ENCODE results near the gene HCFC2. TPM values are rescaled to one million over a fixed set of nuclear protein-coding genes. Genes with fewer than 3 reads are reported as not detected.

HCFC2 gene
- total RNA-seq, 1 donor from 2014 or later: 10.0 TPM

GRCh38 chr12:104152685-104153241 lies 88.4 kb downstream of the HCFC2 start:
- no peak for ATAC-seq
- DNase-seq (ENCODE audit: low spot score): no peak

GRCh38 chr12:104154286-104154685 lies 90.0 kb downstream of the HCFC2 start:
- ATAC-seq (no peak), DNase-seq (ENCODE audit: low spot score) (no peak)

- no peak for DNase-seq (ENCODE audit: low spot score)
- ATAC-seq: no peak
These were observed 90.5 kb downstream of the HCFC2 start for GRCh38 chr12:104154806-104155205.

Other genes starting within 250 kb of the HCFC2 start
- 9.3 TPM for gene NT5DC3, start 223.3 kb upstream of the HCFC2 start, total RNA-seq
- 617 TPM for gene HSP90B1, start 134.1 kb upstream of the HCFC2 start, total RNA-seq
- gene TDG, start 98.7 kb upstream of the HCFC2 start, total RNA-seq: 7.0 TPM
- 0.43 TPM for gene GLT8D2, start 14.3 kb upstream of the HCFC2 start, total RNA-seq
- 15.4 TPM for gene NFYB, start 73.7 kb downstream of the HCFC2 start, total RNA-seq
- 49.8 TPM for gene TXNRD1, start 151.2 kb downstream of the HCFC2 start, total RNA-seq
- 1.4 TPM for gene EID3, start 239.2 kb downstream of the HCFC2 start, total RNA-seq